ENCODE measurements around the gene BNIP1. TPM values are rescaled to one million over a fixed set of nuclear protein-coding genes. Genes with fewer than 3 reads are reported as not detected.
"Not testable (repeated sequence)": the region's sequence is repeated elsewhere in the genome, so short reads cannot be mapped to it uniquely, and the experiment has no call there.

BNIP1 gene
- total RNA-seq, 3 donors from 2014 or later: 31.1 to 33.4 (median 31.7) TPM

DNA sequence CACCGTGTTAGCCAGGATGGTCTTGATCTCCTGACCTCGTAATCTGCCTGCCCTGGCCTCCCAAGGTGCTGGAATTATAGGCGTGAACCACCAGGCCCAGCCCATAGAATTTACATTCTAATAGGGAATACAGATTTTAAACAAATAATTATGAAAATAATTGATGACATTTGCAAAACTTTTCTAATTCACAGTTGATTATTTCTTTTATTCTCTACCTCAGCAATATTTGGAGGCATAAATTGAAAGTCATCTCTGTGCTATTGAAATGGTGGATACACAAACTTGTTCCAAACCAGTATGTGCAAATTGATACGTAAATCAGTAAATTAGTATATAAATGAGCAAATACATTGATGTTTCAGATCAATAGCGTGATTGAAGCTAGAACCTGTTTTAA, 8.2 kb downstream of the BNIP1 start:
- no peaks in the 10 kb centered on the region for H3K4me1 Mint-ChIP-seq (ENCODE audit: low read depth)
- no peaks in the 10 kb centered on the region for H3K27me3 Mint-ChIP-seq (ENCODE audit: low read depth)
- DNase-seq: no peak
- H3K36me3 Mint-ChIP-seq (ENCODE audit: insufficient read depth): peaks cover 39% of the 10 kb centered on the region
- ATAC-seq: no peak
- peaks cover 4% of the 10 kb centered on the region for H3K9me3 Mint-ChIP-seq
- H3K4me3 Mint-ChIP-seq: no peak overlapping the region

- Mint-ChIP-seq H3K9me3 (peaks cover 4% of the 10 kb centered on the region), H3K27me3 (ENCODE audit: low read depth) (no peaks in the 10 kb centered on the region), H3K36me3 (ENCODE audit: insufficient read depth) (peaks cover 44% of the 10 kb centered on the region), H3K4me1 (ENCODE audit: low read depth) (no peaks in the 10 kb centered on the region), H3K4me3 (no peak overlapping the region)
- DNase-seq (no peak), ATAC-seq (no peak)
These were observed 9.5 kb downstream of the BNIP1 start for GRCh38 chr5:173153842-173154241.

DNA sequence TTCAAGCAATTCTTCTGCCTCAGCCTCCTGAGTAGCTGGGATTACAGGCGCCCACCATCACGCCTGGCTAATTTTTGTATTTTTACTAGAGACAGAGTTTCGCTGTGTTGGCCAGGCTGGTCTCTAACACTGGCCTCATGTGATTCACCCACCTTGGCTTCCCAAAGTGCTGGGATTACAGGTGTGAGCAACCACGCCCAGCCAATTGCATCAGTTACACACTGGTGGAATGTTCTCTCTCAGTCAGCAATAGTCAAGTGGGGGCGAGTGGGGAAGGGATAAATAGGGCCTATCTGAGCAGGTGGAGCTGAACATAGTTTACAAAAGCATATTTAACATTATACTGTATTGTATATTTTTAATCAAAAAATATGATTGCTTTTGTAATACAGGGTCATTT, 10.3 kb downstream of the BNIP1 start:
- H3K27me3 Mint-ChIP-seq (ENCODE audit: low read depth); H3K9me3 Mint-ChIP-seq; H3K4me3 Mint-ChIP-seq; H3K4me1 Mint-ChIP-seq (ENCODE audit: low read depth); DNase-seq; ATAC-seq: not testable (repeated sequence)
- H3K36me3 Mint-ChIP-seq (ENCODE audit: insufficient read depth): peaks cover 40% of the 10 kb centered on the region

DNA sequence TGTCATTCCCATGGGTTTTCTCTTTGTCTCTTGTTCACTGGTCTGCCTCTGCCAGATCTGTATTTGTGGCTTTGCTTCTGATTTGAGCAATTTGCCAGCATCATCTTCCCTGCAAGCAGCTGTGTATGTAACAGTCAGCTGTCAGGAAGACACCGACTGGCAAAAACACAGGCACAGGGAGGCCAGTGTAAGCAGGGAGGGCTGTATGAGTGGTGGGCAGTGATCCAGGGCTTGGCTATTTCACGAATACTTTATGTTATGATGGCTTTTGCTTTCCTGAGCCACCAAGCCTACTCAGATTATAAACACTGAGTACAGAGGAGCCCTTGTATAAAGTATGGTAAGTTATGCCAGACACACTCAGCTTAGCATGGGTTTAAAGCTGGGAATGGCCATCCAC, 11.6 kb downstream of the BNIP1 start:
- H3K36me3 Mint-ChIP-seq (ENCODE audit: insufficient read depth): peaks cover 42% of the 10 kb centered on the region
- H3K4me1 Mint-ChIP-seq (ENCODE audit: low read depth): no peaks in the 10 kb centered on the region
- ATAC-seq (no peak), DNase-seq (no peak)
- no peaks in the 10 kb centered on the region for H3K9me3 Mint-ChIP-seq
- H3K27me3 Mint-ChIP-seq (ENCODE audit: low read depth): no peaks in the 10 kb centered on the region
- no peak overlapping the region for H3K4me3 Mint-ChIP-seq

GRCh38 chr5:173158366-173158765, 14.0 kb downstream of the BNIP1 start:
- Mint-ChIP-seq H3K4me1 (ENCODE audit: low read depth) (no peaks in the 10 kb centered on the region), H3K36me3 (ENCODE audit: insufficient read depth) (peaks cover 43% of the 10 kb centered on the region), H3K9me3 (no peaks in the 10 kb centered on the region), H3K4me3 (no peak overlapping the region), H3K27me3 (ENCODE audit: low read depth) (no peaks in the 10 kb centered on the region)
- ATAC-seq: no peak
- DNase-seq: no peak

- no peak for ATAC-seq
- H3K27me3 Mint-ChIP-seq (ENCODE audit: low read depth): no peaks in the 10 kb centered on the region
- peaks cover 42% of the 10 kb centered on the region for H3K36me3 Mint-ChIP-seq (ENCODE audit: insufficient read depth)
These were observed 14.9 kb downstream of the BNIP1 start for GRCh38 chr5:173159256-173159655.

GRCh38 chr5:173161148-173161547, 16.8 kb downstream of the BNIP1 start:
- no peak for ATAC-seq
- Mint-ChIP-seq H3K4me3 (no peak overlapping the region), H3K36me3 (ENCODE audit: insufficient read depth) (peaks cover 39% of the 10 kb centered on the region), H3K27me3 (ENCODE audit: low read depth) (no peaks in the 10 kb centered on the region), H3K9me3 (no peaks in the 10 kb centered on the region), H3K4me1 (ENCODE audit: low read depth) (no peaks in the 10 kb centered on the region)
- DNase-seq: no peak

More at GRCh38 chr5:173159256-173159655, 14.9 kb downstream of the BNIP1 start:
- Mint-ChIP-seq H3K4me3 (no peak overlapping the region), H3K9me3 (no peaks in the 10 kb centered on the region), H3K4me1 (ENCODE audit: low read depth) (no peaks in the 10 kb centered on the region)
- DNase-seq: no peak

DNA sequence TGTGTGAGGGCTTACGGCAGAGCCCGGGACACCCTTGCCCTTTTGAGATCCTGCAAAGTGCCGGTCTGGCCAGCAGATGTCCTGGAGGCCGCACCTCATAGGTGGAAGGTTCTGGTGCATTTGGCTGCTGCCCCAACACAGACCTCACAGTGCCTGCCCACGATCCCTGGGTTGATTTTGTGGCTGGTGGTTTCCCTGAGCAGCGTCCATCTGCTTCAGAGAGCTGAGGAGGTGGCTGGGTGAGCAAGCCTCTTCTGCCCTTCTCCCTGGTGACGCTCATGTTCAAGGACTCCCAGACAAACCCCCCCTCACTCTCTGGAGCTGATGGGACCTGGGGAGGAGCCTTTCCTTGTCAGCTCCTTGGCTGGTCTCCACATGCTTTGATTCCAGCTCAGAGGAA, 18.9 kb downstream of the BNIP1 start:
- ATAC-seq: no peak
- no peaks in the 10 kb centered on the region for H3K27me3 Mint-ChIP-seq (ENCODE audit: low read depth)
- H3K9me3 Mint-ChIP-seq: no peaks in the 10 kb centered on the region
- peaks cover 33% of the 10 kb centered on the region for H3K36me3 Mint-ChIP-seq (ENCODE audit: insufficient read depth)
- H3K4me3 Mint-ChIP-seq: no peak overlapping the region
- no peaks in the 10 kb centered on the region for H3K4me1 Mint-ChIP-seq (ENCODE audit: low read depth)
- no peak for DNase-seq

DNA sequence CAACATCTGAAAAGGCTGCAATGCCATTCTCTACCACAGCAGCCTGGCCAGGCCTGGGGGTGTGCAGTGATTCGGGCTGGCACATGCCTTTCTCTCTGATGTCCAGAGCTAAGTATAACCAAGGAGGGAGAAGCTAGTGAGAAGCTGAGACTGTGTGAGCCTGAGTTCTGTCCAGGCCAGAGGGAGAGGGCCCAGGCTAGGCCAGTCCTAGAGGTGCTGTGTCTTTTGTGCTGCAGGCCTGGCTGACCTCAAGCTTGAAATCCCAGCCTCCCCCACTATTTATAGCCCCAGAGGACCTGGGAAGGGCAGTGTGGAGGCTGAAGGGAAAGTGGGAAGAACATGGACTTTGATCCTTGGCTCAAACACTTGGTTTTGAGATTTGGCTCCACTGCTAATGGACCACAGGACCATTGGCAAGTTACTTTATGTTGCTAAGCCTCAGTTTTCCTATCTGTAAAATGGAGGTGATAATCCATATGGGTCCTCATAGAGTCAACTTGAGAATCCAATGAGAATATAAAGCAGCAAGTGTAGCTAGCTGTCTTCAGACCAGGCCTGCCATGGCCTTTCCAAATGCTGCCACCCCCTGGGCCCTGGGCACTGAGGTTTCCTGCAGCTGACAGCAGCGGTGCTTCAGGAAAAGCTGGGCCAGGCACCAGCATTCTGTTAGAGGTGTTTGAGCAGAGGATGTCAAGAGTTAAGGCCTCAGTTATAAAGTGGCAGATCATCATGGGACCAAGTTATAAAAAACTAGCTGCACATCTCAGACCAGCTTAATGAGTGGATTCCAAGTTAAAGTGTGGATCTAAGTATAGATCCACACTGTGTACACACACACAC, 21.1 kb downstream of the BNIP1 start:
- ATAC-seq: no peak
- DNase-seq: no peak
- Mint-ChIP-seq H3K9me3 (no peaks in the 10 kb centered on the region), H3K27me3 (ENCODE audit: low read depth) (no peaks in the 10 kb centered on the region), H3K4me3 (no peak overlapping the region), H3K4me1 (ENCODE audit: low read depth) (no peaks in the 10 kb centered on the region), H3K36me3 (ENCODE audit: insufficient read depth) (peaks cover 25% of the 10 kb centered on the region)

- ATAC-seq (no peak), DNase-seq (no peak)
- Mint-ChIP-seq H3K4me1 (ENCODE audit: low read depth) (no peaks in the 10 kb centered on the region), H3K27me3 (ENCODE audit: low read depth) (no peaks in the 10 kb centered on the region), H3K4me3 (no peak overlapping the region), H3K36me3 (ENCODE audit: insufficient read depth) (no peaks in the 10 kb centered on the region), H3K9me3 (no peaks in the 10 kb centered on the region)
These were observed 27.8 kb downstream of the BNIP1 start for GRCh38 chr5:173172166-173172565.

DNA sequence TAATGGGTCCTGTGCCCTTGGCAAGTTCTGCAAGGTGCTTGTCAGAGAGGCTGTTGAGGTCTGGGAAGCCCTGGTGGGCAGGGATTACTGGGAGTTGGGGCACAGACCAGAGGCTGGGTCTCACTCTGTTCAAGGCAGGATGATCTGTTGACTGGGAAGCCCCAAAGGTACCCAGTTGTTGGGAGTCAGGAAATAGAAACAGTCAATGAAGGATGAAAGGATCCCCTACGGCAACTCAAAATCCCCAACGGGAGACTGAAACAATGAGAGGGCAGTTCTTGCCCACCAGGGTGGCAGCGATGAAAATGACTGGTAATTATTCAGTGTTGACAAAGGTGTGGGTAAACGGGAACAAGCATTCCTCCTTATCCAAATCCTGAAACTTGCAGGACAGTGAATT, 31.2 kb downstream of the BNIP1 start:
- peaks cover 2% of the 10 kb centered on the region for H3K4me1 Mint-ChIP-seq (ENCODE audit: low read depth)
- DNase-seq (no peak), ATAC-seq (no peak)
- no peaks in the 10 kb centered on the region for H3K27me3 Mint-ChIP-seq (ENCODE audit: low read depth)
- no peaks in the 10 kb centered on the region for H3K9me3 Mint-ChIP-seq
- no peak overlapping the region for H3K4me3 Mint-ChIP-seq
- H3K36me3 Mint-ChIP-seq (ENCODE audit: insufficient read depth): peaks cover 2% of the 10 kb centered on the region

- H3K36me3 Mint-ChIP-seq (ENCODE audit: insufficient read depth): peaks cover 2% of the 10 kb centered on the region
- H3K9me3 Mint-ChIP-seq: no peaks in the 10 kb centered on the region
- H3K4me1 Mint-ChIP-seq (ENCODE audit: low read depth): peaks cover 2% of the 10 kb centered on the region
- peak in 1 of 2 donors; percentile 62 for ATAC-seq
- no peak for DNase-seq
- H3K4me3 Mint-ChIP-seq: no peak overlapping the region
- H3K27me3 Mint-ChIP-seq (ENCODE audit: low read depth): no peaks in the 10 kb centered on the region
These were observed 34.1 kb downstream of the BNIP1 start for GRCh38 chr5:173178369-173178910.

GRCh38 chr5:173180331-173180730, 36.0 kb downstream of the BNIP1 start:
- Mint-ChIP-seq H3K27me3 (ENCODE audit: low read depth) (no peaks in the 10 kb centered on the region), H3K36me3 (ENCODE audit: insufficient read depth) (peaks cover 2% of the 10 kb centered on the region), H3K4me3 (no peak overlapping the region), H3K9me3 (no peaks in the 10 kb centered on the region), H3K4me1 (ENCODE audit: low read depth) (peaks cover 2% of the 10 kb centered on the region)
- no peak for DNase-seq
- ATAC-seq: no peak

GRCh38 chr5:173187054-173187743, 42.9 kb downstream of the BNIP1 start:
- ATAC-seq: peak in 1 of 2 donors; percentile 53
- no peaks in the 10 kb centered on the region for H3K4me1 Mint-ChIP-seq (ENCODE audit: low read depth)
- no peaks in the 10 kb centered on the region for H3K36me3 Mint-ChIP-seq (ENCODE audit: insufficient read depth)
- no peaks in the 10 kb centered on the region for H3K9me3 Mint-ChIP-seq
- DNase-seq: no peak
- H3K4me3 Mint-ChIP-seq: no peak overlapping the region
- no peaks in the 10 kb centered on the region for H3K27me3 Mint-ChIP-seq (ENCODE audit: low read depth)

- H3K36me3 Mint-ChIP-seq (ENCODE audit: insufficient read depth): no peaks in the 10 kb centered on the region
- H3K27me3 Mint-ChIP-seq (ENCODE audit: low read depth): peaks cover 2% of the 10 kb centered on the region
- no peak for ATAC-seq
- H3K9me3 Mint-ChIP-seq: no peaks in the 10 kb centered on the region
- no peak overlapping the region for H3K4me3 Mint-ChIP-seq
- no peak for DNase-seq
- no peaks in the 10 kb centered on the region for H3K4me1 Mint-ChIP-seq (ENCODE audit: low read depth)
These were observed 43.9 kb downstream of the BNIP1 start for GRCh38 chr5:173188280-173188679.
